ENCODE data around the gene PHETA1. TPM values are rescaled to one million over a fixed set of nuclear protein-coding genes. Genes with fewer than 3 reads are reported as not detected.
"Not testable (repeated sequence)": the region's sequence is repeated elsewhere in the genome, so short reads cannot be mapped to it uniquely, and the experiment has no call there.

PHETA1 gene
- total RNA-seq, 1 donor from 2014 or later = 18.2 TPM

DNA sequence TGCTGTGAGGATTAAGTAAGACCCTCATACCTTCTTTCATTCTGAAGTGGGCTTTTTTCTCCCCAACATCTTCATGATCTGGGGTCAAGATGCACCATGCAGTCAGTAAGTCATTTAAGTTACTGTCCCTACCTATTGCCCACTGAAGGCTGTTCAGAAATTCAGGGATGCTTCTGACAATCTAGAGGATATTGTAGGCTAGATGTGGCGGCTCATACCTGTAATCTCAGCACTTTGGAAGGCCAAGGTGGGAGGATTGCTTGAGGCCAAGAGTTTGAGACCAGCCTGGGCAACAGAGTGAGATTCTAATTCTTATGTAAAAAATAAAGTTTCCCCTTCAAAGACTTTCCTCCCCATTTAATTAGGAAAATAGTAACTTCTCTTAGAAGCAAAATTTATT lies 28.7 kb downstream of the PHETA1 start:
- Mint-ChIP-seq H3K36me3 (peaks cover 21% of the 10 kb centered on the region), H3K4me1 (no peaks in the 10 kb centered on the region), H3K4me3 (no peak overlapping the region), H3K9me3 (no peaks in the 10 kb centered on the region), H3K27ac (no peak overlapping the region), H3K27me3 (ENCODE audit: low read depth) (no peaks in the 10 kb centered on the region)
- no peak for DNase-seq (ENCODE audit: low spot score in 2 of 2, unreplicated experiment in 2 of 2)
- no peak for TF ChIP-seq CTCF (IDR thresholded peaks at IDR 0.05; ENCODE audit: unreplicated experiment)

DNA sequence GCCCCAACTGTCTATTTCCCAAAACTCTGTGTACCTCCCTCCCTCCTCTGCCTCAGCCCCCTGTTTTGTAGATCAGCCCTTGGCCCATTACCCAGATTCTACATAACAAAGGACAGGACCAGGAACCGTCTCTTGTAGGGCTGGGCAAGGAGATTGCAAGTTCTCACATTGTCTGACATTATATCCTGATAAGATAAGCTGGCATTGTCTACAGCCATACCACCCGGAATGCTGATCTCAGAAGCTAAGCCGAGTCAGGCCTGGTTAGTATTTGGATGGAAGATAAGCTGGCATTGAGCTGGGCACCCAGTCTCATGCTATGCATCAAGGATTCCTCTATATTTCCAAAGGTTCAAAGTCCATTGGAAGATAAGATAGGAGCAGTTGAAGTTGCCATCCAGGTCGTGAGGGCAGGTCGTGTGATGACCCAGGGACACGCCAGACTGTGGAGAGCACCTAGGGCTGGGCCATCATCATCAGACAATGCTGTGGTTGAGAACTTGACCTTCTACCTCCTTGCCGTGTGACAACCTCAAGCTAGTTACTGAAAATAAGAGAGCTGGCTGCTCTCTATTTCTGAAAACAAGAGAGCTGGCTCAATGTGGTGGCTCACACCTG lies 29.5 kb downstream of the PHETA1 start:
- no peak for TF ChIP-seq CTCF (IDR thresholded peaks at IDR 0.05; ENCODE audit: unreplicated experiment)
- H3K27me3 Mint-ChIP-seq (ENCODE audit: low read depth) = no peaks in the 10 kb centered on the region
- H3K9me3 Mint-ChIP-seq = no peaks in the 10 kb centered on the region
- no peak overlapping the region for H3K27ac Mint-ChIP-seq
- H3K4me3 Mint-ChIP-seq = no peak overlapping the region
- DNase-seq (ENCODE audit: low spot score in 2 of 2, unreplicated experiment in 2 of 2) = no peak
- H3K4me1 Mint-ChIP-seq = no peaks in the 10 kb centered on the region
- H3K36me3 Mint-ChIP-seq = peaks cover 23% of the 10 kb centered on the region

DNA sequence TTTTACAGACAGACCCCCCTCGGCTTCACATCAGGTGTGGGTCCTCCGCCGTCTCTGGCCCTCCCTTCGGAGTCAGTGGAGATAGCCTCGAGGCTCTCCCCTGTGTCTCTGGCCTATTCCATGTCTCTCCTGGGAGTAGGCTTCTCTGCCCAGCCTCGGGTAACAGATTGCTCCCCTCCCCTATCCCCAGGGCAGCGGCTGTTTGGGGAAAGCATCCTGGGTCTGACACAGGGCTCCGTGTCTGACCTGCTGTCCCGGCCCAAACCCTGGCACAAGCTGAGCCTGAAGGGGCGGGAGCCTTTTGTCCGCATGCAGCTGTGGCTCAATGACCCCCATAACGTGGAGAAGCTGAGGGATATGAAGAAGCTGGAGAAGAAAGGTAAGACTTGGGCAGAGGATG lies 30.8 kb downstream of the PHETA1 start:
- DNase-seq (ENCODE audit: low spot score in 2 of 2, unreplicated experiment in 2 of 2) = no peak
- no peak overlapping the region for H3K27ac Mint-ChIP-seq
- H3K4me1 Mint-ChIP-seq = no peaks in the 10 kb centered on the region
- TF ChIP-seq CTCF (IDR thresholded peaks at IDR 0.05; ENCODE audit: unreplicated experiment) = no peak
- H3K27me3 Mint-ChIP-seq (ENCODE audit: low read depth) = no peaks in the 10 kb centered on the region
- no peaks in the 10 kb centered on the region for H3K9me3 Mint-ChIP-seq
- H3K4me3 Mint-ChIP-seq = no peak overlapping the region
- peaks cover 16% of the 10 kb centered on the region for H3K36me3 Mint-ChIP-seq

DNA sequence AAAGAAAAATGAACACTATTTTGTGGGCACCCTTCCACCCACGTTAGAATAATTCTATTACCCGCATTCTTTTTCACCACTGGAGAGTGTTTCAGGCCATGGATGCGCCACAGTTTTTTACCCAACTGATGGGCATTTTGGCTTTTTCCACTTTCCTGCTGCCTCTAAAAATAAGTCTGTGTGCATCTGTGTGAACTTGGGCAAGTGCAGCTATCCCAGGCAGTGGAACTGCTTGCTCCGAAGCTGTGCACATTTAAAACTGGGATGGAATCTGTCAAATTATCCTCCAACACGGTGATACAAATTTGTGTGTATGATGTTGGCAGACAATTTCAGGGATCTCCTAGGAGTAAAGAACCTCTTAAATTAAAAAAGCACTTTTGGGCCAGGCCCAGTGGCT lies 31.5 kb downstream of the PHETA1 start:
- H3K27ac Mint-ChIP-seq = no peak overlapping the region
- TF ChIP-seq CTCF (IDR thresholded peaks at IDR 0.05; ENCODE audit: unreplicated experiment) = no peak
- H3K36me3 Mint-ChIP-seq = peaks cover 14% of the 10 kb centered on the region

DNA sequence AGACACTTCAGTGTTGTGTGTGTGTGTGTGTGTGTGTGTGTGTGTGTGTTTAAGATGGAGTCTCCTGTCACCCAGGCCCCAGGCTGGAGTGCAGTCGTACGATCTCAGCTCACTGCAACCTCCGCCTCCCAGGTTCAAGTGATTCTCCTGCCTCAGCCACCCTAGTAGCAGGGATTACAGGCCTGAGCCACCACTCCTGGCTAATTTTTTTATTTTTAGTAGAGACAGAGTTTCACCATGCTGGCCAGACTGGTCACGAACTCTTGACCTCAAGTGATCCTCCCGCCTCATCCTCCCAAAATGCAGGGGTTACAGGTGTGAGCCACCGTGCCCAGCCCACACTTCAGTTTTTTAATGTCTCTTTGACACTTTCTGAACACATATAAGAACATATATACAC lies 32.5 kb downstream of the PHETA1 start:
- peaks cover 14% of the 10 kb centered on the region for H3K36me3 Mint-ChIP-seq
- H3K27me3 Mint-ChIP-seq (ENCODE audit: low read depth); H3K4me3 Mint-ChIP-seq; H3K27ac Mint-ChIP-seq; DNase-seq (ENCODE audit: low spot score in 2 of 2, unreplicated experiment in 2 of 2); H3K4me1 Mint-ChIP-seq; H3K9me3 Mint-ChIP-seq: not testable (repeated sequence)

More for the DNA sequence above, 31.5 kb downstream of the PHETA1 start:
- no peak for DNase-seq (ENCODE audit: low spot score in 2 of 2, unreplicated experiment in 2 of 2)
- Mint-ChIP-seq H3K27me3 (ENCODE audit: low read depth) (no peaks in the 10 kb centered on the region), H3K4me3 (no peak overlapping the region), H3K4me1 (no peaks in the 10 kb centered on the region), H3K9me3 (no peaks in the 10 kb centered on the region)

- H3K27ac Mint-ChIP-seq = no peak overlapping the region
- H3K4me1 Mint-ChIP-seq = no peaks in the 10 kb centered on the region
- no peaks in the 10 kb centered on the region for H3K9me3 Mint-ChIP-seq
- DNase-seq (ENCODE audit: low spot score in 2 of 2, unreplicated experiment in 2 of 2) = no peak
- H3K27me3 Mint-ChIP-seq (ENCODE audit: low read depth) = no peaks in the 10 kb centered on the region
- no peak overlapping the region for H3K4me3 Mint-ChIP-seq
- peaks cover 14% of the 10 kb centered on the region for H3K36me3 Mint-ChIP-seq
- TF ChIP-seq CTCF (IDR thresholded peaks at IDR 0.05; ENCODE audit: unreplicated experiment) = no peak
Measured at GRCh38 chr12:111335811-111336210, 33.1 kb downstream of the PHETA1 start.

- H3K4me3 Mint-ChIP-seq; H3K27me3 Mint-ChIP-seq (ENCODE audit: low read depth); H3K9me3 Mint-ChIP-seq; H3K4me1 Mint-ChIP-seq; H3K27ac Mint-ChIP-seq; DNase-seq (ENCODE audit: low spot score in 2 of 2, unreplicated experiment in 2 of 2): not testable (repeated sequence)
- H3K36me3 Mint-ChIP-seq = peaks cover 14% of the 10 kb centered on the region
Measured at GRCh38 chr12:111335301-111335700, 33.6 kb downstream of the PHETA1 start.

Measured in mesothelial cell of epicardium (in vitro differentiated cells).